ENCODE data around the gene TRPM7.

Gene TRPM7

DNA sequence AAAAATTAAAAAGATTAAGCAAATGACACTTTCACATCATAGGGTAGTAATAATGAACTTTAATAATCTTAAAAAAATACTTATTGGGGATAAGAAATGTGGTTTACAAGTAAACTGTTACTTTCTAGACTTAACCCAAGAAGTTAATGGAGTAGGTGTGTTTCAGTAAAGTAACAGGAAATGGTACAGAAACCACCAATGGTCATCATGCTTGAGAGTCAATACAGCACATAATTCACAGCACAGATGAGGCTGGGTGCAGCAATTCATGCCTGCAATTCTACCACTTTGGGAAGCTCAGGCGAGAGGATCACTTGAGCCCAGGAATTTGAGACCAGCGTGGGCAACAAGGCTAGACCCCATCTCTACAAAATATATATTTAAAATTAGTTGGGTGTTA, 128.6 kb downstream of the TRPM7 start:
- DNase-seq = no peak

DNA sequence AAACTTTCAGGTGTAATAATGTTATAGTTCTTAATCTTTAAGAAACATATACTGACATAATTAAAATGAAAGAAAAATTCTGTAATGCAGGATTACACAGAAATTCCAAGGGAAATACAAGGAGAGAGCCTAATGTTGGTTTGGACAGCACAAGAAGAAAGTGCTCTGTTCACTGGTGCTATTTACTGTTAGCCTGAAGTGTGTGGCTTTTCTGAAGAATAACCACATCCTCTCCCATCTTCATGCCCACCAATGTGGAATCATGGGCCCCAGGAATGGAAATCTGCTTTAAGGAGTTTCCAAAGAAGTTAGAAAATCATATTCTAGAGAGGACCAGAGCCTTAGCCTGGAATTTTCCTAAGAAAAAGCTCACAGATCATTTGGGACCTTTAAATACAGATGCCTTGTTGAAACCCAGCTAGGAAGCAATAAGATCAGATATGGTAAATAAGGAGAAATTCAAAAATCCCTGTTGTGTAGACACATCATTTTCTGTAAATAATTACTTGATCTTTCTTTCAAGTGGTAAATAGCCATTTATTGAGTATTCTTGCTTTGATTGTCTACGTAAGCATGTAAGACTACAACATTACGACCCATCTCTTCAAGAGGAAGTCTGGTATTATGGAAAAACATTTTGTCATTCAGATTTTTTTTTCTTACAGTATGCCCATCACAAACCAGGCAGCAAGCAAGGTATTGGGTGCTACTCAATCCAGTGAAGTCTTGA, 129.8 kb downstream of the TRPM7 start:
- peak in 1 of 2 donors; percentile 11 for DNase-seq

DNA sequence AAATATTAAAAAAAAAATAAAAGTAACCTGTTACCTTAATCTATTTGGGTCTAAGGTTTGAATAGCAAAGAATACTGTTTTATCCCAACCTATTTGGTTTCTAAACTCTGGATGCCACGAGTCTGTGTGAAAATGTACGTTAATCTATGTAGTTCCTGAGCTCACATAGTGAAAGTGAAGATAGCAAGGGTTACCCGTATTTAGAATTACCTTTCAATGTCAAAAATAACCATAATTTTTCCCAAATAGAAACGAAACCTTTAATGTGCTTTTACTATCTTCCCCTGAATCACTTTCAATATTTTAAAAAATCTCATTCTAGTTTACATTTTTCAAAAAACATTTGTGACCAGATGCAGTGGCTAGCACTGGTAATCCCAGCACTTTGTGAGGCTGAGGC, 134.4 kb downstream of the TRPM7 start:
- DNase-seq = no peak

DNA sequence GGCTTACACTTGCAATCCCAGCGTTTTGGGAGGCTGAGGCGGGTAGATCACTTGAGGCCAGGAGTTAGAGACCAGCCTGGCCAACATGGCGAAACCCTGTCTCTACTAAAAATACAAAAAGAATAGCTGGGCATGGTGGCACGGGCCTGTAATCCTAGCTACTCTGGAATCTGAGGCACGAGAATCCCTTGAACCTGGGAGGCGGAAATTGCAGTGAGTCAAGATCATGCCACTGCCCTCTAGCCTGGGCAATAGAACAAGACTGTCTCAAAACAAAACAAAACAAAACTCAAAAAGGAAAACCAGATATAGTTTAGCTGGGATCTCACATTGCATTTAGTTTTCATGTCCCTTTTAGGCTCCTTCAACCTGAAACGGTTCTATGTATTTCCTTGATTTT, 137.3 kb downstream of the TRPM7 start:
- no peak for DNase-seq

DNA sequence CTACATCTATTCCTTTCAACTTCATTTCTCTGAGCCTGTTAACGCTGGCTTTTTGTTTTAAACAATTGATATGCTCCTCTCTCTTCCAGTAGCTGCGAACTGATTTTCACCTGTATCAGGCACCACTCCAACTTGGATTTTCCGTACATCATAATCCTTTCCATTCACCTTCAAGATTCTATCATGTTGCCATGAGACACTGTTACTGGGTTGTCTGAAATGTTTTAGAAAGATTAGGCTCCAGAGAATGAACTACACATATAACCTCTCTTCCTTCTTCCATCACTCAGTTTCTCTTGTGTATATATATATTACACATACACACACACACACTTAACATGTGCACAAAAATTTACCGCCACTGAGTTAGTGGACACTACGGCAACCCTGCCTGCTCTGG, 140.0 kb downstream of the TRPM7 start, which contains the start of gene USP50:
TSS of gene USP50 (minus strand) at position 101 of the 400 bp plus-strand sequence. CDS start 141 bp downstream, outside the sequence.
- no peak for DNase-seq

DNA sequence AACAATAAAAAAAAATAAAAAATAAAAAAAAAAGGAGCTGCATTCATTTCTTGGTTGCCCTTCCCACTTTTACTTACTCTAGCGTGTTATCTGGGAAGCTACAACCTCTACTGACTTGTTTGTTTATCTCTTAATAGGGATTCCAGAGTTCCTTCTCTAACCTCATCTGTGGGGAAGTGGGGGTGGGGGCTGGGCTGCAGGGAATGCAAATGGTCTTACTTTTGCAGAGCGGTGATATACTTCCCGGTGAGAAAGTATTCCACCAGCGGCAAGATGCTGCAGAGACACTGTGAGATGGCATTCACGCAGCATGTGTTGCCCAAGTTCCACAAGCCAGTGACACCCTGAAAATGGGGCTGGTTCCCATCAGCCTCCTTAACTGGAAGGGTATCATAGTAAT, 142.2 kb downstream of the TRPM7 start:
- no peak for DNase-seq

DNA sequence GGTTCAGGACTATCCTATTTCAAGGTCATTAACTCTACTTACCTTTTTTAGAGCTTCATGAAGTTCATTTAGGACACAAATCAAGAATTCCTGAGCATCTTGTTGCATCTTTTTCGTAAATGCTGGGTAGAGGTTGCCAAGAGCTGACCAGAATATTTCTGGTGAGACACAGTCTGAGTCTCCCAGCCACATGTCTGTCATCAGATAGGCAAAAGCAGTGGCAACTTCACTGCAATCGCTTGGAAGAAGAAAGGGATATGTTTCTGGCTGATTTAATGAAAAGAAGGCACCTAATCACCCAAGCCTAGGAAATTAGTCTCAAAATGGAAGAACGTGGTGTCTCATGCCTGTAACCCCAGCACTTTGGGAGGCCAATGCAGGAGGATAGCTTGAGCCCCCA, 143.0 kb downstream of the TRPM7 start:
- no peak for DNase-seq

DNA sequence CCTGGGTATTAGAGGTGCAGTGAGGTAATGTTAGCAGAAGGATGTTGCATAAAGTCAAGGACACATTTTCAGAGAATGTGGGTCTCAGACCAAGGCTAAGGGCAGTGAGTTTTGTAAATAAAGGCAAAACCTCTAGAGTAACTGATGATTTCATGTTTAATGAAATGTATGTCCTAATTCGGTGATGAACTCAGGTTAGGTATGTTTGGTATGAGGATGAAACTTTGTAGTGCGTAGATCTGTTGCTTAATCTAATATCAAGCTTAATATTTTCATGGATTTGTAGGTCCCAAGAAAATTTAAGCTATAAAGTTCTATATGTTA, 143.7 kb downstream of the TRPM7 start:
- DNase-seq = no peak

DNA sequence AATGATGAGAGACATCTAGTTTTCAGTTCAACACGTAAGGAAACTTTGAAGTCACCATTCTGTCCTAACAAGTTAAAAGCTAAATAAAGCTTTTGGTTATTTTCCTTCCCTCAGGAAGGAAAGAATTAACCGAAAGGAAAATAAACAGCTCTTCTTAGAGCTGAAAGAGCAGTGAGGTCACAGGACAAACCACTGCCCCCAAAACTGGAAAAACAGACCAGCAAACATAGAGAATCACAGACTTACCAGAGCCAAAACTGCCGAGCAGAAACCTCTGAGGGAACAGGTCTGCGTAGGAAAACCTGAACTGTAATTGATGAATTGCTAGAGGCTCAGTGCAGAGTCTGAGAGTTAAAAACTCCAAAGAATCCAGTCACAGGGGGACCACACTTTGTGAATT, 154.8 kb downstream of the TRPM7 start:
- no peak for DNase-seq

DNA sequence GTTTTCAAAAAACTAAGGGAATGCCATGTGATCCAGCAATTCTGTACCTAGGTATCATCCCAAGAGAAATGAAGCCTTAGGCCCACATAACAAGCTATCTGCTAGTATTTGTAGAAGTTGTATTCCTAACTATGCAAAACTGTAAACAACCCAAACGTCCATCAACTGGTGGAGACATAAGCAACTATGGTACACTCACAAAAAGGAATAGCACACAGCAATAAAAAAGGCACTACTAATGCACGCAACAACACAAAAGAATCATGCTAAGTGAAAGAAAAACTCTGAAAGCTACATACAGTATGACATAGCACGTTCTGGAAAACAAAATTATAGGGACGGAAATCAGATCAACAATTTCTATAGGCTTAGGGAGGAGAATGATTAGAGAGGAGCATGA, 155.4 kb downstream of the TRPM7 start:
- DNase-seq = no peak

DNA sequence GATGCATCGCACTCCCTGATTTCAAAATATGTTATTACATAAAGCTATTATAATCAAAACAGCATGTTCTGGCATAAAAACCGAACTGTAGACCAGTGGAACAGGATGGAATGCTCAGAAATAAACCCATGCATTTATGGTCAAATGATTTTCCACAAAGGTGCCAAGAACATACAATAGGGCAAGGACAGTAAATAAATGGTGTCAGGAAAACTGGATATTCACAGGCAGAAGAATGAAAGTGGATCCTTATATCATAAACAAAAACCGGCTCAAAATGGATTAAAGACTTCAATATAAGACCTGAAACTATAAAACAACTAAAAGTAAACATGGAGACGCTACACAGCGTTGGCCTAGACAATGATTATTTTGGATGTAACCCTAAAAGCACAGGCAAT, 162.7 kb downstream of the TRPM7 start:
- no peak for DNase-seq

DNA sequence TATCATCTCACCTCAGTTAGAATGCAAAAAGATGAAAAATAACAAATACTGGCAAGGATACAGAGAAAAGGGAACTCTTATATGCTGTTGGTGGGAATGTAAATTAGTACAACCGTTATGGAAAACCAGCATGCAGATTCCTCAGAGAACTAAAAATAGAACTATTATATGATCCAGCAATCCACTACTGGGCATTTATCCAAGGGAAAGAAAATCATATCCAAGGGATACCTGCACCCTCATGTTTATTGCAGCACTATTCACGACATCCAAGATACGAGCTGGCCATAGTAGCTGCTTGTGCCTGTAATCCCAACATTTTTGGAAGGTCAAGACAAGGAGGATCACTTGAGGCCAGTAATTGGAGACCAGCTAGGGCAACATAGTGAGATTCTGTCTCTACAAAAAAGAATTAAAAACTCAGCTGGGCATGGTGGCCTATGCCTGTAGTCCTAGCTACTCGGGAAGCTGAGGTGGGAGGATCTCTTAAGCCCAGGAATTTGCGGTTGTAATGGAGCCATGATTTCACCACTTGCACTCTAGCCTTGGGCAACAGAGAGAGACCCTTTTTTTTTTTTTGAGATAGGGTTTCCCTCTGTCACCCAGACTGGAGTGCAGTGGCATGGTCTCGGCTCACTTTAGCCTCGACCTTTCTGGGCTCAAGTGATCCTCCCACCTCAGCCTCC, 166.7 kb downstream of the TRPM7 start:
- DNase-seq = no peak

DNA sequence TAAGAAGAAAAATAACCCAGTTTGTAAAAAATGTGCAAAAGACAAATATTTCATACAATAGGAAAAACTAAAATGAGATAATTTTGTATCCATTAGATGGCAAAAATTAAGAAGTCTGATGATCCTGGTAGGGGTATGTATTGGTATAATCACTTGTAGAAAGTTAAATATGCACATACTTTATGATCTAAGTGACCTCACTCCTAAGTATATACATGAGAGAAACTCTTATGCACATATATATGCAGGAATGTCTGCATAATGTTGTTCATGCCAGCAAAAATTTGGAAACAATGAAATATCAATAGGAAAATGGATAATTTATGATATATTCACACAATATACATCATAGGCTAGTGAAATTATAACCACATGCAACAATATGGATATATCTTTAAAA, 173.6 kb downstream of the TRPM7 start:
- DNase-seq = no peak

Data from CD4-positive, alpha-beta T cell treated with Interleukin-4 for 1 hour (primary cell).